Measurements from ENCODE around the gene IFIT3. TPM values are rescaled to one million over a fixed set of nuclear protein-coding genes. Genes with fewer than 3 reads are reported as not detected.

The IFIT3 gene
- total RNA-seq, 1 donor from 2014 or later = 16.8 TPM

DNA sequence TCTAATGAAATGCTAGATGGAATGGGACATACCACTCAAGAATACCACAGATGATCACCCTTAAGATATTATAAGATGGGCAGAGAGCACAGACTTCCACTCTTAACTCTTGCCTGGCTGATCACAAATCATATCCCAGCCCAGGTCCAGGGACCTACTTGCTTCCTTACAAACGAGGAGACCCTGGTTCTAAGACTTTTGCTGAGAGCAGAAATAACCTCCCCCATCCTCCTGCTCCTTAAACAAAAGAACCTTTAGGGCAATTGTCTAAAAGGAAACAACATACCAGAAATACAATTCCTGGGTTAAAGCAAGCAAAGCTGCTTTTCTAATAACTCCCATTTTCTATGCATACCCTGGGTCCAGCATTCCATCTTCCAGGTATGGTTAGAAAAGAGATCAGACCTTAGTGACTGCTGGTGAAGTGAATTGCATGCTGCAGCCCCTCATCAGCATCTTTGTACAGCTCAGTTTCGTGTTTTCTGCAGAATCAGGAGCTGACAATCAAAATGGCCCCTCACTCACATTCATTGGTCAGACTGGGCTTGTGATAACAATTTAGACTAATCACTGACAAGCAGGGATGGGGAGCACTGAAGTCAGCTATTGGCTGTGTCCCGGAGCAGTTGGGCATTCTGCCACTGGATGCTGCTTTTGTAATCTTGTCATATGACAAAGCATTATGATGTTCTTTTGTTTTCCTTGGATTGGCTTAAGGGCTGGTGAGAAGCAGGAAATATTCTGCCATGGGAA lies 14.6 kb downstream of the IFIT3 start:
- Mint-ChIP-seq H3K27ac (ENCODE audit: unreplicated experiment) (peak overlapping the region; percentile 76), H3K9me3 (ENCODE audit: unreplicated experiment) (no peaks in the 10 kb centered on the region), H3K36me3 (ENCODE audit: low read depth, unreplicated experiment) (peaks cover 26% of the 10 kb centered on the region), H3K4me3 (ENCODE audit: unreplicated experiment) (no peak overlapping the region), H3K4me1 (ENCODE audit: unreplicated experiment) (peaks cover 49% of the 10 kb centered on the region), H3K27me3 (ENCODE audit: unreplicated experiment) (peaks cover 6% of the 10 kb centered on the region)
- no peak for DNase-seq (ENCODE audit: low spot score)
- TF ChIP-seq CTCF (IDR thresholded peaks at IDR 0.05; ENCODE audit: unreplicated experiment) = no peak

- Mint-ChIP-seq H3K9me3 (ENCODE audit: unreplicated experiment) (no peaks in the 10 kb centered on the region), H3K36me3 (ENCODE audit: low read depth, unreplicated experiment) (peaks cover 23% of the 10 kb centered on the region), H3K4me3 (ENCODE audit: unreplicated experiment) (no peak overlapping the region), H3K27ac (ENCODE audit: unreplicated experiment) (peak overlapping the region; percentile 43), H3K4me1 (ENCODE audit: unreplicated experiment) (peaks cover 57% of the 10 kb centered on the region), H3K27me3 (ENCODE audit: unreplicated experiment) (peaks cover 6% of the 10 kb centered on the region)
- no peak for DNase-seq (ENCODE audit: low spot score)
- no peak for TF ChIP-seq CTCF (IDR thresholded peaks at IDR 0.05; ENCODE audit: unreplicated experiment)
Measured at GRCh38 chr10:89343089-89343767, 15.4 kb downstream of the IFIT3 start.

DNA sequence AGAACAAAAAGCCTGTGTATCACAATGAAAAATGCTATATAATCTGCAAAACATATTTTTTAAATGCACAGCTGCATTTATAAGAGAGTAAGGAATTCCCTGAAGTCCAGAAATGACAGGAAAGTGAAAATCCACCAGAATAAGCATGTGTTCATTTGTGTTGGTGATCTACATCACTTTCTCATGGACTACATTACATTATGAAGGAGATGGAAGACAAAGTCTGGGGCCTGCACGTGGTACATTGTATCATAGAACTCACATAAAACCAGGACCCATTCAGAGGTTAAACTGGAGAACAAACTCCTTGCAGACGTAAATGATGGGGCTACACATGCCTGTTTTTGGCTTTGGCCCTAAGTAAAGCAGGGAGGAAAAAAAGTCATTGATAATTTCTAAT lies 16.4 kb downstream of the IFIT3 start:
- DNase-seq (ENCODE audit: low spot score) = no peak
- Mint-ChIP-seq H3K27me3 (ENCODE audit: unreplicated experiment) (peaks cover 4% of the 10 kb centered on the region), H3K4me3 (ENCODE audit: unreplicated experiment) (no peak overlapping the region), H3K4me1 (ENCODE audit: unreplicated experiment) (peaks cover 61% of the 10 kb centered on the region), H3K9me3 (ENCODE audit: unreplicated experiment) (no peaks in the 10 kb centered on the region), H3K36me3 (ENCODE audit: low read depth, unreplicated experiment) (peaks cover 14% of the 10 kb centered on the region), H3K27ac (ENCODE audit: unreplicated experiment) (peak overlapping the region; percentile 76)
- TF ChIP-seq CTCF (IDR thresholded peaks at IDR 0.05; ENCODE audit: unreplicated experiment) = no peak

- Mint-ChIP-seq H3K36me3 (ENCODE audit: low read depth, unreplicated experiment) (peaks cover 4% of the 10 kb centered on the region), H3K4me1 (ENCODE audit: unreplicated experiment) (peaks cover 66% of the 10 kb centered on the region), H3K27me3 (ENCODE audit: unreplicated experiment) (peaks cover 4% of the 10 kb centered on the region), H3K27ac (ENCODE audit: unreplicated experiment) (peak overlapping the region; percentile 95), H3K4me3 (ENCODE audit: unreplicated experiment) (peak overlapping the region; percentile 2), H3K9me3 (ENCODE audit: unreplicated experiment) (no peaks in the 10 kb centered on the region)
- no peak for DNase-seq (ENCODE audit: low spot score)
- TF ChIP-seq CTCF (IDR thresholded peaks at IDR 0.05; ENCODE audit: unreplicated experiment) = no peak
Measured at GRCh38 chr10:89345367-89346000, 17.7 kb downstream of the IFIT3 start.

Measured in endothelial cell (in vitro differentiated cells).